Fibroblast of lung (primary cell): ENCODE data around the gene TCF7L1. TPM values are rescaled to one million over a fixed set of nuclear protein-coding genes. Genes with fewer than 3 reads are reported as not detected.

Experiments used
- DNase-seq, 2 donors: peaks; one replicate each; pipeline versions ENCODE4 v3.0.0 to v3.0.0-alpha.2; 2010; ENCODE audit warnings: low read depth in 2 of 2
- H2AFZ ChIP-seq: 2 replicates; pipeline ENCODE4 v1.5.1; 2012; ENCODE audit warnings: low read length, control low read depth, inconsistent platforms
- H3K27ac ChIP-seq: 2 replicates; pipeline ENCODE4 v1.5.1; 2011; ENCODE audit warnings: low read length, control low read depth; ENCODE audit not compliant: insufficient read depth
- H3K27me3 ChIP-seq: 2 replicates; pipeline ENCODE4 v1.5.1; 2011; ENCODE audit warnings: mild to moderate bottlenecking, low read length; ENCODE audit not compliant: control insufficient read depth, insufficient read depth
- H3K36me3 ChIP-seq: 2 replicates; pipeline ENCODE4 v1.5.1; 2011; ENCODE audit warnings: low read length; ENCODE audit not compliant: control insufficient read depth, insufficient read depth
- H3K4me1 ChIP-seq: 2 replicates; pipeline ENCODE4 v1.5.1; 2011; ENCODE audit warnings: low read length; ENCODE audit not compliant: control insufficient read depth, insufficient read depth; ENCODE audit errors: extremely low read depth
- H3K4me2 ChIP-seq: 2 replicates; pipeline ENCODE4 v1.5.1; 2011; ENCODE audit warnings: low read length, control low read depth; ENCODE audit not compliant: insufficient read depth; ENCODE audit errors: extremely low read depth
- H3K4me3 ChIP-seq, 4 experiments: fragments of 200-600 bp in 1 of 4; sonication (generic) in 1 of 4; replicated peaks in 1 of 4; 2 replicates each; pipeline ENCODE4 v1.5.1; 2011 to 2016; ENCODE audit warnings: low read length in 4 of 4, low read depth in 3 of 4, mild to moderate bottlenecking in 3 of 4, control low read depth in 2 of 4, inconsistent platforms in 1 of 4, mixed read lengths in 1 of 4; ENCODE audit not compliant: insufficient read depth in 1 of 4; ENCODE audit errors: control extremely low read depth in 1 of 4
- H3K79me2 ChIP-seq: 2 replicates; pipeline ENCODE4 v1.5.1; 2012; ENCODE audit warnings: mild to moderate bottlenecking, low read length, inconsistent platforms; ENCODE audit not compliant: control insufficient read depth, insufficient read depth
- H3K9ac ChIP-seq: 2 replicates; pipeline ENCODE4 v1.5.1; 2011; ENCODE audit warnings: mild to moderate bottlenecking, low read length, control low read depth; ENCODE audit not compliant: insufficient read depth
- H3K9me3 ChIP-seq: 2 replicates; pipeline ENCODE4 v1.5.1; 2012; ENCODE audit warnings: low read depth, low read length; ENCODE audit not compliant: control insufficient read depth, insufficient read depth
- H4K20me1 ChIP-seq: 2 replicates; pipeline ENCODE4 v1.5.1; 2011; ENCODE audit warnings: low read length; ENCODE audit not compliant: control insufficient read depth, insufficient read depth; ENCODE audit errors: extremely low read depth
- EZH2 ChIP-seq: IDR thresholded peaks from 2 replicates; pipeline ENCODE4 v1.5.1; 2012; ENCODE audit warnings: low read length, control low read depth, mild to moderate bottlenecking; ENCODE audit errors: missing control alignments
- polyA plus RNA-seq, 2 donors: library from polyadenylated mRNA; depleted of rRNA in 1 of 2; stranded (reverse) in 1 of 2; unstranded in 1 of 2; fragments of >200 nt; gene quantifications; 2 replicates each; pipeline ENCODE4 v1.2.1, GENCODE V29; 2011 to 2012; ENCODE audit warnings: missing spikeins in 1 of 2
- total RNA-seq: library from RNA; depleted of rRNA; stranded (reverse); fragments of >200 nt; gene quantifications from 2 replicates; pipeline ENCODE4 v1.2.1, GENCODE V29; 2014
- TF ChIP-seq, protein P1 (sequence below), 2 donors: IDR thresholded peaks in 1 of 2; conservative IDR thresholded peaks in 1 of 2; 1 replicate in 1 of 2; 2 replicates in 1 of 2; pipeline ENCODE4 v1.5.1; 2011 to 2012; ENCODE audit warnings: low read length in 2 of 2, control low read depth in 1 of 2, inconsistent platforms in 1 of 2, low read depth in 1 of 2, mild to moderate bottlenecking in 1 of 2

The TCF7L1 gene
- total and polyA plus RNA-seq, 2 donors (not counting 1 experiment from before 2014, with no cell fraction given) = 0.83 to 1.5 TPM

DNA sequence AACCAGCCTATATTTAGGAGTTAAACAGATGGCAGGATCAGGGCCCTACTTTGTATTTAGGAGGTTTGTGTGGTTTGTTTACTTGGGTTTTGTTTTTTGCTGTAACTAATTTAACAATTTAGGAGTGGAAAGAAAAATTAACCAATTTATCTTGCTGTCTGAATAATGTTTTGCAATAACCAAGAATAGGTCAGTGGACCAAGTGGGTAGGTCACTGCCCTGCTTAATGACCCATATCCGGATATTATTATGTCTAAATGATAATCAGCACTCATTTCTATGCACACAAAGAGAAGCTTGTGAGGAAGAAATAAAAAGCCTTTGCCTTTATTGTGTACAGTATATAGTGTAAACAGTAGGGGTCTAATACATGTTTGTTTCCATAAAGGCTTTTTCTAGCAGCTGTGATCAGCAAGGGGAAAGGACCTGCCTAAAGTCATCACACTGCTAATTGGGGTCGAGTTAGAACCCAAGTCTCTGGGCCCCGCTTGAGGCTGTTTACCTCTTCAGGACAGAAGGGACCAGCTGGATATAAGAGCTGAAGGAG, 118.0 kb downstream of the TCF7L1 start:
- H3K9me3 ChIP-seq = no peaks in the 10 kb centered on the region
- no peak for TF ChIP-seq EZH2
- TF ChIP-seq, protein P1, sequence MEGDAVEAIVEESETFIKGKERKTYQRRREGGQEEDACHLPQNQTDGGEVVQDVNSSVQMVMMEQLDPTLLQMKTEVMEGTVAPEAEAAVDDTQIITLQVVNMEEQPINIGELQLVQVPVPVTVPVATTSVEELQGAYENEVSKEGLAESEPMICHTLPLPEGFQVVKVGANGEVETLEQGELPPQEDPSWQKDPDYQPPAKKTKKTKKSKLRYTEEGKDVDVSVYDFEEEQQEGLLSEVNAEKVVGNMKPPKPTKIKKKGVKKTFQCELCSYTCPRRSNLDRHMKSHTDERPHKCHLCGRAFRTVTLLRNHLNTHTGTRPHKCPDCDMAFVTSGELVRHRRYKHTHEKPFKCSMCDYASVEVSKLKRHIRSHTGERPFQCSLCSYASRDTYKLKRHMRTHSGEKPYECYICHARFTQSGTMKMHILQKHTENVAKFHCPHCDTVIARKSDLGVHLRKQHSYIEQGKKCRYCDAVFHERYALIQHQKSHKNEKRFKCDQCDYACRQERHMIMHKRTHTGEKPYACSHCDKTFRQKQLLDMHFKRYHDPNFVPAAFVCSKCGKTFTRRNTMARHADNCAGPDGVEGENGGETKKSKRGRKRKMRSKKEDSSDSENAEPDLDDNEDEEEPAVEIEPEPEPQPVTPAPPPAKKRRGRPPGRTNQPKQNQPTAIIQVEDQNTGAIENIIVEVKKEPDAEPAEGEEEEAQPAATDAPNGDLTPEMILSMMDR (conservative IDR thresholded peaks at IDR 0.05 in 1 of 2, IDR thresholded peaks at IDR 0.05 in 1 of 2; ENCODE audit: low read depth in 1 of 2, low read length in 2 of 2) = no peak

DNA sequence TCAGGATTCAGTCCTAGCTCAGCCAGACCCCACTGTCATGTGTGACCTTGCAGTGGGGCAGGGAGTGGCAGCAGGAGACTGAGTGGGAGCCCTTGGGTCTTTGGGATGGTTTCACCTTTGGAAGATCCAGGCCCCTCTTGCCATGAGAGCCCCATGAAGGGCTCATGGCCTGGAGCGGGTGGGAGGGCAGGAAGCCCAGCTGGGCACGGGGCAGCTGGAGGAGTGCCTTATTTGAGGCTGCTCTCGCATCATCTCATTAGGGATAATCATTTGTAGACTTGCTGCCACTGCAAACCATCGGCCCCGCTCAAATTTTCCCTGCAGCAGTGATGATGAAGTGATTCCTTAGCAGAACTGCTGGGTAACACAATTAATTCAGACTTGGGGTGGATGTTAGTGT, 120.7 kb downstream of the TCF7L1 start:
- no peaks in the 10 kb centered on the region for H3K36me3 ChIP-seq
- H3K4me3 ChIP-seq = no peak overlapping the region
- no peaks in the 10 kb centered on the region for H4K20me1 ChIP-seq
- no peaks in the 10 kb centered on the region for H3K79me2 ChIP-seq
- no peaks in the 10 kb centered on the region for H3K9me3 ChIP-seq
- H2AFZ ChIP-seq = no peak overlapping the region
- H3K9ac ChIP-seq = no peak overlapping the region
- TF ChIP-seq EZH2 = no peak
- TF ChIP-seq, protein P1 (conservative IDR thresholded peaks at IDR 0.05 in 1 of 2, IDR thresholded peaks at IDR 0.05 in 1 of 2; ENCODE audit: low read depth in 1 of 2, low read length in 2 of 2) = no peak
- peaks cover 20% of the 10 kb centered on the region for H3K4me1 ChIP-seq
- no peak overlapping the region for H3K4me2 ChIP-seq
- H3K27ac ChIP-seq = no peak overlapping the region
- DNase-seq = no peak
- no peaks in the 10 kb centered on the region for H3K27me3 ChIP-seq

More for the DNA sequence above, 118.0 kb downstream of the TCF7L1 start:
- no peaks in the 10 kb centered on the region for H3K79me2 ChIP-seq
- no peaks in the 10 kb centered on the region for H4K20me1 ChIP-seq
- no peaks in the 10 kb centered on the region for H3K36me3 ChIP-seq
- no peak for DNase-seq
- no peak overlapping the region for H3K9ac ChIP-seq
- H3K4me2 ChIP-seq = no peak overlapping the region
- H2AFZ ChIP-seq = no peak overlapping the region
- H3K4me1 ChIP-seq = peaks cover 14% of the 10 kb centered on the region
- H3K27ac ChIP-seq = no peak overlapping the region
- no peak overlapping the region for H3K4me3 ChIP-seq
- H3K27me3 ChIP-seq = no peaks in the 10 kb centered on the region

DNA sequence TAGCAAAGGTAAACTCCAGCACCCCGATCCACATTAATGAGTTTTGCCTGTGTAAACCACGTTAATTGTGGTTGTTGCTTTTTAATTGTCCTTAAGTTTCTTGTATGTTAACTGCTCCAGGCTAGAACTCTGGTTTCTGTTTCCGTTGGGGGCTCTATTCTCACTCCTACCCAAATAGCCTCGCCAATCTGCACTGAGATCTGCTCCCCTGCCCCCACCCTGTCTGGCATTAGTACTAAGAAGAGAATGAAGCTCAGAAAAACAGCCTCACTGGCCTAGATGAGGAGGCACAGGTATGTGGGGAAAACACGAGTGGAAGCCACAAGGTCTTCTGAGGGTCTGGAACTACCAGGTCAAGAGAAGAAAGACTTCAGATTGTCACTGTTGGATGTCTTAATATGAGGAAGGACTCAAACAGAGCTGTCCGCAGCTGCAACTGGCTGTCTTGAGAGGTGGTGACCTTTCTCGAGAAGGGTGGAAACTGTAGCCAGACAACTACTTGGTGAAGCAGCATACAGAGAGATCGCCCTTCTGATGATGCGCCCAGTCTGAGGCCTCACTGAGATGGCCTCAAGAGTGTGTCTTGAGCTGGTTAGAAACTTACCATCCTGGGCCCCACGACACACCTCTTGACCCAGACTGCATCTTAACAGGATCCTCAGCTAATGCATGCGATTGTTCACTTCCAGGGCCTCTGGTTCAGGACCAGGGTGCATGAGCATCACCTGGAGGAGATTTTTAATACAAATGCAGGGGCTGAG, 121.5 kb downstream of the TCF7L1 start:
- H3K36me3 ChIP-seq = no peaks in the 10 kb centered on the region
- H4K20me1 ChIP-seq = no peaks in the 10 kb centered on the region
- H3K27ac ChIP-seq = no peak overlapping the region
- H2AFZ ChIP-seq = no peak overlapping the region
- H3K4me1 ChIP-seq = peaks cover 20% of the 10 kb centered on the region
- H3K27me3 ChIP-seq = no peaks in the 10 kb centered on the region
- H3K9ac ChIP-seq = no peak overlapping the region
- no peak for DNase-seq
- no peaks in the 10 kb centered on the region for H3K79me2 ChIP-seq
- no peak overlapping the region for H3K4me3 ChIP-seq
- no peaks in the 10 kb centered on the region for H3K9me3 ChIP-seq
- TF ChIP-seq, protein P1 (conservative IDR thresholded peaks at IDR 0.05 in 1 of 2, IDR thresholded peaks at IDR 0.05 in 1 of 2; ENCODE audit: low read depth in 1 of 2, low read length in 2 of 2) = no peak
- TF ChIP-seq EZH2 = no peak
- H3K4me2 ChIP-seq = no peak overlapping the region
